Stimulated activated CD8-positive, alpha-beta memory T cell treated with anti-CD3 and anti-CD28 coated beads, Interleukin-7, amount 100 ng/mL, for 1 hour (primary cell): ENCODE results near the gene FAM25A.
"Not testable (repeated sequence)": the region's sequence is repeated elsewhere in the genome, so short reads cannot be mapped to it uniquely, and the experiment has no call there.

Experiments used
- DNase-seq, 2 donors: peaks; one replicate each; pipeline ENCODE4 v3.0.0-alpha.2; 2020; ENCODE audit warnings: low read depth in 2 of 2

The FAM25A gene

DNA sequence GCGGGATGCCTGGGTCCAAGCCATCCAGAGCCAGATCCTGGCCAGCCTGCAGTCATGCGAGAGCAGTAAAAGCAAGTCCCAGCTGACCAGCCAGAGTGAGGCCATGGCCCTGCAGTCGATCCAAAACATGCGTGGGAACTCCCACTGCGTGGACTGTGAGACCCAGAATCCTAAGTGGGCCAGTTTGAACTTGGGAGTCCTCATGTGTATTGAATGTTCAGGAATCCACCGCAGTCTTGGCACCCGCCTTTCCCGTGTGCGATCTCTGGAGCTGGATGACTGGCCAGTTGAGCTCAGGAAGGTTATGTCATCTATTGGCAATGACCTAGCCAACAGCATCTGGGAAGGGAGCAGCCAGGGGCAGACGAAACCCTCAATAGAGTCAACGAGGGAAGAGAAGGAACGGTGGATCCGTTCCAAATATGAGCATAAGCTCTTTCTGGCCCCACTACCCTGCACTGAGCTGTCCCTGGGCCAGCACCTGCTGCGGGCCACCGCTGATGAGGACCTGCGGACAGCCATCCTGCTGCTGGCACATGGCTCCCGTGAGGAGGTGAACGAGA lies 10.9 kb upstream of the FAM25A start:
- DNase-seq: not testable (repeated sequence)

DNA sequence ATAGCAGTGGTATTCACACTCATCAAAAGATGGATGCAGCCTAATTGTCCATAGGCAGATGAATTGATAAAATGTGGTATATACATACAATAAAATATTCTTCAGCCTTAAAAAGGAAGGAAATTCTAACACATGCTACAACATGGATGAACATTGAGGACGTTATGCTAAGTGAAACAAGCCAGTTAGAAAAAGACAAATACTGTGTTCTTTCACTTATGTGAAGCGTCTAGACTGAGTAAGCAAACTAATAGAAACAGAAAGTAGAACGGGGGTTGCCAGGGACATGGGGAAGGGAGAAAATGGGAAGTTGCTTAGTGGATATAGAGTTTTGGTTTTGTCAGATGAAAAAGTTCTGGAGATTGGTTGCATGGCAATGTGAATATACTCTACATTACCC lies 6.6 kb upstream of the FAM25A start:
- DNase-seq: not testable (repeated sequence)

DNA sequence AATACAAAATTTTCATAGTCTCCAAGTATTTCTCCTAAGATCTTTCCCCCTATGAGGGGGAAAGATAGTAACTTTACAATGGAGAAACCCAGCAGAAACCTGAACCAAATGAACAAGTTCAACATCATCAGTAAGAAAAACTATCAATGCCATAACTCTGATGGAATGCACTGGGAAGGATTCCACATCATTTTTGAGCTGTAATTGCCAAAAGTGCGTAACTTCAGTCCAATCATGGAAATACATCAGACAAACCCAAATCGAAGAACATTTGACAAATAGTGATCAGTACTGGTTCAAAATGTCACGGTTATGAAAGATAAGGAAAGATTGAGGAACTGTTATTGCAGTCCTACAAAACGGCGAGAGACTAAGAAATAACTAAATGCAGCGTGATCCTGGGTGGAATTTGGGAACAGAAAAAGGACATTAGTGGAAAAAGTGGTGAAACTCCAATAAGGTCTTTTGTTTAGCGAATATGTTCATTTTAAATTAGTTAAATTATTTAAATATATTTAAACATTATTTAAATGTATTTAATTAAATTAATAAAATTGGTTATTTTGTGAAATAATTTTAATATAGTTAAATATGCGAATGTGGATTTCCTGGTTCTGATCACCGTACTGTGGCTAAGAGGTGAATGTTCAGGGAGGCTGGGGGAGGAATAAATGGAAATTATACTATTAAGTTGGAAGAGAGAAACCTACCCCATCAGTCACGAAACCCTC lies 4.9 kb upstream of the FAM25A start:
- not testable (repeated sequence) for DNase-seq

DNA sequence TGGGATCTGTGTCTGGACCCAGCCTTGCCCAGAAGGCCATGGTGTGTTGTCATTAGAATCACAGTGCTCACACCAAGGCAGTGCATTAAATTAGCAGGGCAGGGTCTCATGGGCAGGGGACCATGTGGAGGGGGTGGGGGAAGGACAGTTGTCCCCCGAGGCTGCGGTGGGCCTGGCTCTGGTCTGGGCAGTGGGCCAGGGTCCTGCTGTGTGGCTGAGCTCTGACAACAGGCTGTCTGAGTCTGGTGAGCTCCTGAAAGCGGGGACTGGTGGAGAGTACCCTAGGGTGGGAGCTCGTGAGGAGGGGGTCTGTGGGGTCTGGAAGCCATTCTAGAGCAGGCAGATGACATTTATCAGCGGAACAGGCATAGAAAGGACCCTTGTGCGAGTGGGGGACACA lies 2.0 kb upstream of the FAM25A start:
- DNase-seq: not testable (repeated sequence)

DNA sequence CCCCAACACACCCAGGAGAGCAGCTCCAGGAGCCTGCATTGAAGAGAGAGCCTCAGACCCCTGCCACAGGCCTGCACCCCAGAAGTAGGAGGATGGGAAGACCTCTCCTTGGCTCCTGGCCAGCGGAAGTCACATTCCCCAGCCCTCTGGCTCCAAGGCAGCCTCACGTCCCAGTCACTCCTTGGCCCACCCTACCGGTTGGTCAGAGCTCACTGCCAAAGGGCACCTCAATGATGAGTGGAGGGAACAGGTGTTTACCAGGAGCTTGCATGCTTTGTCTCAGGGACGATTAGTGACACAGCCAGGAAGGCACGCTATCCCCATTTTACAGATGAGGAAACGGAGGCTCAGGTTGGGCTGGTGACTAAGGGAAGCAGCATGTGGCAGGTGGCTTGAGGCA lies 1.0 kb upstream of the FAM25A start:
- DNase-seq: not testable (repeated sequence)

DNA sequence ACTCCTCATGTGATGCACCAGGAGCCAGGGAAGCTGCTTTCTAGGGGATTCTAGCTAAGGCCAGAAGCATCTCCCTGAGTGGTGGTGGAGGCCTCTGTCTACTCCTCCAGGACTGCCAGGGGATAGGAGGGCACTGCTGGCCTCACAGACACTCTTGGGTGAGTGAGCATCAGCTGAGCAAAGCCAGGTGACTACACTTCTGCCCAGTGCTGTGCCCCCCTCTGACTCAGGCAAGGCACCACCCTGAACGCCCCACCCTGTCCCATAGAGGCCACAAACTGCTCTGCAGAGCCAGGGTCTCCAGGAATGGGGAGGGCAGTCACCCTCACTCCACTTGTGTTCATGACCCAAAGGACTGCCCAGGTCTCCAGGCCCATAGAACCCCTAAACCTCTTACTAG lies 590 bp upstream of the FAM25A start:
- DNase-seq: not testable (repeated sequence)

DNA sequence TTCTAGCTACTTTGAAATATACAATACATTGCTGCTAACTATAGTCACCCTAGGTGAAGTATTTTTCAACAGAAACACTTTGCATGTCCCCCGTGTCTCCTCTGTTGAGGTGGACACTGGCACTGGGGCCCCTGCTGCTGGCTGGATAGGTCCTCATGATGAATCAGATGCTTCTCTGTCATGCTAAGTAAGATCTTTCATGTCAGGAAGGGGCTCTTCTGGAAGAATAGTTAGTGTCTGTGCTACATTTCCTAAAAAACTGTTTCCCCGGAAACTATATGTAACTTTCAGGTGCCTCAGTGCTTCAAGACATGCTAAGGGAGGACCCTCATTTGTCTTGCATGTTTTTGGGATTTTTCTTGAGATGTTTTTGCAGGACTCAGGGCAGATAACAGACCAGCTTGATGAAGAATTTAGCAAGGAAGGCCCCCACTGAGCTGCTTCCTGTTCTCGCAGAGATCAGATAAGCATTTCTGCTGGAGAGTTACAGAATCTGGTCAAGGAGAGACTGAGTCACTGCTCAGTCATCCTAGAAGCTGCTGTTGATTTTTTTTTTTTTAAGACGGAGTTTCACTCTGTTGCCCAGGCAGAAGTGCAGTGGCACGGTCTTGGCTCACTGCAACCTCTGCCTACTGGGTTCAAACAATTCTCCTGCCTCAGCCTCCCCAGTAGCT lies 5.3 kb downstream of the FAM25A start:
- not testable (repeated sequence) for DNase-seq

DNA sequence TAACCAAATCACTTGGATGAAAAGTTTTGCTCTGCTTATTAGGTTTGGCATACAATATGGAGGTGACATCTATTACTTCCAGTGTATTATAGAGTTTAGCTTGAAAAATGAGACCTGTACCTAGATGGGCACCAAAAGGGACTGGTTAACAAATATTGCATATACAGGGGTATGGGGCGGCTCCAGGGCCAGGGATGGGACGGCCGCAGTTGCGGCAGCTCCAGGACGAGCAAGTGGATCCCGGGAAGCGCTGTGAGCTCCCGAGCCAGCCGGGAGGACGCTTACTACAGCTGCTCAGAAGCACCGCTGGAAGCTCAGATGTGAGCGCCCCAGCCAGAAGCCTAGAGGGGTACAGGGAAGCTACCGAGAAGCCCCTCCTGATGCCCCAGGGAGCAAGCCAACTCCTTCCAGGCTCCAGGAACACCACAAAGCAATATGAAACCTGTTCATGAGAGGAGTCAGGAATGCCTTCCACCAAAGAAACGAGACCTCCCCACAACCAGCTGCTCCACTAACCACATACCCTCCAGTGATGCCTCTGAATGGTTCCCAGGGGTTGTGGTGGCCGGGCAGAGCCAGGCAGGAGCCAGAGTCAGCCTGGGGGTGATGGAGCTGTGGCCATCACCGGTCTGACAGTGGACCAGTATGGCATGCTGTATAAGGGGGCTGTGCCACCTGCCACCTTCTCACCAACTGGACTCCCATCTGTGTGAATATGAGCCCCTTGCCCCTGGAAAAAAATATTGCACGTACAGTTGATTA lies 6.8 kb downstream of the FAM25A start:
- DNase-seq: not testable (repeated sequence)

DNA sequence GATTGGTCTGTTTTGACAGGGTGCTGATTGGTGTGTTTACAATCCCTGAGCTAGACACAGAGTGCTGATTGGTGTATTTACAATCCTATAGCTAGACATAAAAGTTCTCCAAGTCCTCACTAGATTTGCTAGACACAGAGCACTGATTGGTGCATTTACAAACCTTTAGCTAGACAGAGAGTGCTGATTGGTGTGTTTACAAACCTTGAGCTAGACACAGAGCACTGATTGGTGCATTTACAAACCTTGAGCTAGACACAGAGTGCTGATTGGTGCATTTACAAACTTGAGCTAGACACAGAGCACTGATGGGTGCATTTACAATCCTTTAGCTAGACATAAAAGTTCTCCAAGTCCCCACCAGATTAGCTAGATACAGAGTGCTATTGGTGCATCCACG lies 10.3 kb downstream of the FAM25A start:
- not testable (repeated sequence) for DNase-seq

DNA sequence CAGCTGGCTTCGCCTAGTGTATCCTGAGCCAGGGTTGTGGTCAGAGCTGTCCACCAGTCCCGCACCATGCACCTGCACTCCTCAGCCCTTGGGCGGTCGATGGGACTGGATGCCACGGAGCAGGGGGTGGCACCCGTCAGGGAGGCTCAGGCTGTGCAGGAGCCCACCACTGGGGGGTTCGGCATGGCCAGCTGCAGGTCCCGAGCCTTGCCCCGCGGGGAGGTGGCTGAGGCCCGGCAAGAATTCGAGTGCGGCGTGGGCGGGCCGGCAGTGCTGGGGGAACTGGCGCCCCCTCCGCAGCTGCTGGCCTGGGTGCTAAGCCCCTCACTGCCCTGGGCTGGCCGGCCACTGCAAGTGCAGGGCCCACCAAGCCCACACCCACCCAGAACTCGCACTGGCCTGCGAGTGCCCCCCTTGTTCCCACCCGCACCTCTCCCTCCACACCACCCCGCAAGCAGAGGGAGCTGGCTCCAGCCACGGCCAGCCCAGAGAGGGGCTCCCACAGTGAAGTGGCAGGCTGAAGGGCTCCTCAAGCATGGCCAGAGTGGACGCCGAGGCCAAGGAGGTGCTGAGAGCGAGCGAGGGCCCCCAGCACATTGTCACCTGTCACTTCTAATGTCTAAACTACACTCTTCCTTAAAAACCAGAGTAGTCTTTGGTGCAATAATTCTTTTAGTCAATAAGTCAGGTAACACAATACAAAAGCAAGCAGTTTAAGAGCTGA lies 11.0 kb downstream of the FAM25A start:
- DNase-seq: no peak

DNA sequence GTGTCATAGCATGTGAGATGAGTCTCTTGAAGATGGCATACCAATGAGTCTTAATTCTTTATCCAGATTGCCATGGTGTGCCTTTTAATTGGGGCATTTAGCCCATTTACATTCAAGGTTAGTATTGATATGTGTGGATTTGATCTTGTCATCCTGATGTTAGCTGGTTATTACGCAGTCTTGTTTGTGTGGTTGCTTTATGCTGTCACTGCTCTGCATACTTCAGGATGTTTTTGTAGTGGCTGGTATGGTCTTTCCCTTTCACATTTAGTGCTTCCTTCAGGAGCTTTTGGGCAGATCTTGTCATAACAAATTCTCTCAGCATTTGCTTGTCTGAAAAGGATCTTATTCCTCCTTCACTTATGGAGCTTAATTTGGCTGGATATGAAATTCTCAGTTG lies 16.5 kb downstream of the FAM25A start:
- DNase-seq: no peak

DNA sequence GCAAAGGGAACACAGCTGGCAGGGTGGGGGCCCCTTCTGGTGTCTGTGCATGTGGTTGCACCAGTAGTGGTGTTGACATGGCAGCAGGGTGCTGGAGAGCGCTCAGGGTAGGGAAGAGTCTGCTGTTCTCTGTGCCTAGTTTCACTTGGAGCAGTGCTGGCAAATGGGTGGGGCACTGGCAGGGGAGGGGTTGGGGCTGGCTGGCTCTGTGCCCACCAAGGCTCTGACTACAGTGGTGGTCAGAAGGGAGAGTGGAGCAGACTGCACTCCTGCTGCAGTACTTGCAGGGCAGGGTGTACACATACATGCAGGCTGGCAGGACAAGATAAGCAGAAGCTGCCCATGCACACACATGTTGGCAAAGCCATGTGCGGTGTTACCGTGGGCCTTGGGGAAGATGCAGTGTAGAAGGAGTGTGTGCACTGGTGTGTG lies 18.2 kb downstream of the FAM25A start:
- no peak for DNase-seq

DNA sequence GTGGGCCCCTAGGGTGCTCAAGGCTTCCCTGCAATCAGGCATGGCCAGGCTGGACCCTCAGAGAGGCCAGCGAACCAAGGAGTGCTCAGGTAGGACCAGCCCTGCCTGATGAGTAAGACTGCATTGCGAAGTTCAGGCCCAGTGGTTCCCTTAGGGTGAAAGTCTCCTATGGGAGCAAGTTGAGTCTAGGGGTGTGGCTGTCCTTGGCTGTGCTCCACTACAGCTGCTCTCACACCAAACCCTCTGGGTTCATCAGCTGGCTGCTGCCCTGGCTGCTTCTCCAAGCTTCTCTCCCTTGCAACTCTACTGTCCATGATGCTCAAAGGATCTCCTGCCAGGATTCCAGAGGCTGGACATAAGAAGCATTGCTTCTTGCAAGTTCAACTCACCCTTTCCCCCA lies 18.7 kb downstream of the FAM25A start:
- no peak for DNase-seq

DNA sequence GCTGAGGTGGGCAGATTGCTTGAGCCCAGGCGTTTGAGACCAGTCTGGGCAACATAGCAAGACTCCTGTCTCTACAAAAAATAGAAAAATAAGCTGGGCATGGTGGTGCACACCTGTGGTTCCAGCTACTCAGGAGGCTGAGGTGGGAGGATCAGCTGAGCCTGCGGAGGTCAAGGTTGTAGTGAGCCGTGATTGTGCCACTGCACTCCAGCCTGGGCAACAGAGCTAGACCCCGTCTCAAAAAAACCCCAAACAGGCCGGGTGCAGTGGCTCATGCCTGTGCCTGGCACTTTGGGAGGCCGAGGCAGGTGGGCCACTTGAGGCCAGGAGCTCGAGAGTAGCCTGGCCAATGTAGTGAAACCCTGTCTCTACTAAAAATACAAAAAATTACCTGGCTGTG lies 23.5 kb downstream of the FAM25A start:
- DNase-seq: not testable (repeated sequence)

DNA sequence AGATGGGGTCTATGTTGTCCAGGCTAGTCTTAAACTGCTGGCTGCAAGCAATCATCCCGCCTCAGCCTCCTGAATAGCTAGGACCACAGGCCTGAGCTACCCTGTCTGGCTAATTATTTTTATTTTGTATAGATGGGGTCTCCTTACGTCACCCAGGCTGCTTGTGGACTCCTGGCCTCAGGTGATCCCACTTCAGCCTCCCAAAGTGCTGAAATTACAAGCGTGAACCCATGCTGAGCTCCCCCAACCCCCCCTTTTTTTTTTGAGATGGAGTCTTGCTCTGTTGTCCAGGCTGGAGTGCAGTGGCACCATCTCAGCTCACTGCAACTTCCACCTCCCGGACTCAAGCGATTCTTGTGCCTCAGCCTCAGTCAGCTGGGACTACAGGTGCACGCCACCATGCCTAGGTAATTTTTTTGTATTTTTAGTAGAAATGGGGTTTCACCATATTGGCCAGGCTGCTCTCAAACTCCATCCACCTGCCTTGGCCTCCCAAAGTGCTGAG lies 25.4 kb downstream of the FAM25A start:
- DNase-seq: no peak

DNA sequence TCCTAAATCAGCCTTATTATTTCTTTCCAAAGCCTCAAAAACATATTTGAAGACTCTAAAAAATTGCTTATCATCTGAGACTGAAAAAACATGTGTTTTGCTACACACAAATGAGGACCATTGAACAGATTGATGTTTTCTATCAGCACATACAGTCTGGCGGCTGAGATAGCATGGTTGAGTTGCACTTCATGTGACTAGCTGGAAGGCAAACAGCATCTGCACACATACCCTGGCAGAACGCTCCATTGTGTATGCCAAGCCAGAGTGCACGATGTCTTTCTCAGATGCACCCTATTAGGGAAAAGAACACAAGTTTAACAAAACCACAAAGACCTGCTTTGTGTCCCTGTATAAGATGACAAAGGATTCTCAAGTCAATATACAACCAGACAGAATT lies 33.0 kb downstream of the FAM25A start:
- DNase-seq: no peak

DNA sequence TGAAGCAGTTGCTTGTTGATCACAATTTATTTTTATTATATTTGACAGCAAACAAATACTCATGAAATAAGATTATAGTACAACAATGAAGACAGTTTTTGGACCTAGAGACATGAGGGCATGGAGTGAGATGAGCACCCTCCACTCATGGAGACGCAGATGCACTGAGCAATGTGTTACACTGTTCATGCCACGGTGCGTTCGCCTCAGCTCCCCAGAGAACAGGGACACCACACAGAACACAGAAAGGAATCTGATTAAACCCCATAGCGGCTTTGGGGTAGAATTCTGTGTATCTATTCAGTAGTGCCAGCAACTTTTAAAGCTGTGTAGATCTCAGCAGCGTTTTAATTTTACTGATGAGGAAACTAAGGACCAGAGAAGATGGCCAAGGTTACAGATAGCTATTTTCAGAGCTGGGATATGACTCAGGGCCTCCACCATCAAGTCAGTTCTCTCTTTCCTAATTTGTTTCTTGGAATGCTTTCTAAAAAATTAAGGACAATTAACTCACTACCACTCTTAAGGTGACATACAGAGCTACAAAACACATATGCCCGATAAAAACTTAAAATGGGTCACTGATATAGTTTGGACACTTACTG lies 33.6 kb downstream of the FAM25A start:
- no peak for DNase-seq

DNA sequence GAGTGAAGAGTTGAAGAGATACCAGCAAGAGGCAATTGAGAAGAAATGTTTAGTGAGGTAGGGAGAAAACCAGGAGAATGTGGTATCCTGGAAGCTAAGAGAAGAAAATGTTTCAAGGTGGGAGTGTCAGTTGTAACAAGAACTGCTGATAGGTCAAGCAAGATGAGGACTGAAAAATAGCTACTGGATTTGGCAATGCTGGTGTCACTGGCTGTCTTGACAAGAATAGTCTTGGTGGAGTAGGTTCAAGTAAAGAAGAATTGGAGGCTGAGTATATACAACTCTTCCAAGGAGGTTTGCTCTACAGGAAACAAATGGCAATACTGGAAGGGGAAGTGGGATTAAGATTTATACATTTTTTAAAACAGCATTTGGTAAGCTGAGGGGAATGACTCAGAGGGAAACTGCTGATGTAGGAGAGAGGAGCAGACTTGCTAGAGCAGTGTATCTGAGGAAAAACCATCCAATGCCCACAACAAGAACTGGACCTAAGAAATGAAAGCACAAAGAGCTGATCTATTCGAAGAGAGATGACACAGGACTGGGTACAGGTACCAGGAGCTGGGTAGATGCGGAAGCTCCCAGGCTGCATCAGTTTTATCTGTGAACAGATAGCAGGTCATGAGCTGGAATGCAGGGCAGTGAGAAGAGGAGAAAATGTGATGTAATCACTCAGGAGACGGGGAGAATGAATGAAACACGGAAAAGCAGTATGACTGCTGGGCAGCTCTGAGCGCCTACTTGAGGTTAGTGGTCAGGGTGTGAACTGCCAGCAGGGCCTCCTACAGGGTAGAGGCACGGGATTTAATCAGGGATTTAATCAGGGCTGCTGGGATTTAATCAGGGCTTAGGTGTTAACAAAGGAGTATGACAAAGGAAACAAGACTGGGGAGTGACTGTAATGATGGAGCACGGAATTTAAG lies 34.5 kb downstream of the FAM25A start:
- DNase-seq: no peak

DNA sequence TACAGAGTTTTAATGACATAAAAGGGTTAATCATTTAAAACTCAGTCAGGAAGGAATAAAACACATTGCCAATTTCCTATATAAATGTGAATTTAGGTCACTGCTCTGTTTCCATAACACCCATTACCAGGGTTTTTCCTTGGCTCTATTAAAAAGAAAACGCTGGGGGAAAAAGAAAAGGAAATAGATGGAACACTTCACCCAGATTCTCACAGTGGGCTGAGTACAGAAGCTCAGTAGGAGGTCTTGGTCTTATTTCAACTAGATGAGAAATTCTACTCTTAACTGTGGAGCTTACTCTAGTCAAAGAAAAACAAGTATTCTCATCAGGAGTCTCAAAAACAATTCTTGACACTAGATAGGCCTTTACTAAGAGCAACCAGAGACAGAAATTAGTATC lies 38.1 kb downstream of the FAM25A start:
- no peak for DNase-seq

DNA sequence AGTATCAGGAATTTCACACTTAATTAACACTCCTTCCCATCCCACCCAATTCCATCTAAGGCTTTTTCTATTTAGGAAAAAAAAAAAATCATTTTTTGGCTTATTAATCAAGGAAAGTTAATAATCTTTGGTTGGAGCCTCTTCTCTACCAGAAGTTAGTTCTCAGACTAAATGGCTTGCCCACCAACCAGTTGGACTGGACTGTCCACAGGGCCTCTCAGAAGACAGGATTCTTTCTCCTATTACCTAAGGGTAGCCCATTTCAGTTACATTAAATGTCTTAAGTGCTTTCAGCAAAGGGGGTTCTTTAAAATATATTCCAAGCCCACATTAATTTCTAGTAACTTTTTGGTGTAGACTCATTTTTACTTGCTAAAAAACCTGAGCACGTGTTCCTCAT lies 39.3 kb downstream of the FAM25A start:
- no peak for DNase-seq
